H1 (cell line): Measurements from ENCODE around the gene GIT1. TPM values are rescaled to one million over a fixed set of nuclear protein-coding genes. Genes with fewer than 3 reads are reported as not detected.

ENCODE experiments used
- CBX5 ChIP-seq: fragments of 300-800, 300-1000 bp; sonication (generic); IDR thresholded peaks from 2 replicates; pipeline ENCODE4 v1.7.1; 2016; ENCODE audit warnings: antibody characterized with exemption, low read length, low read depth
- CTBP2 ChIP-seq: IDR thresholded peaks from 2 replicates; pipeline ENCODE4 v1.7.0; 2011; ENCODE audit warnings: borderline replicate concordance, mild to moderate bottlenecking, moderate library complexity, mixed read lengths, low read length; ENCODE audit not compliant: insufficient read depth, insufficient read length
- NANOG ChIP-seq: IDR thresholded peaks from 2 replicates; pipeline ENCODE4 v1.6.1; 2011; ENCODE audit warnings: low read length, low read depth, mild to moderate bottlenecking, inconsistent platforms; ENCODE audit not compliant: insufficient read depth, poor library complexity, severe bottlenecking
- PHF8 ChIP-seq: fragments of 200-600 bp; sonication (generic); conservative IDR thresholded peaks from 2 replicates; pipeline ENCODE4 v1.7.1; 2012; ENCODE audit warnings: low read depth, mild to moderate bottlenecking, inconsistent platforms, low read length, moderate library complexity
- RBBP5 ChIP-seq: IDR thresholded peaks from 2 replicates; pipeline ENCODE4 v1.7.1; 2012; ENCODE audit warnings: low read depth, mild to moderate bottlenecking, inconsistent platforms, low read length, moderate library complexity, borderline replicate concordance
- YY1 ChIP-seq: IDR thresholded peaks from 2 replicates; pipeline ENCODE4 v1.6.1; 2011; ENCODE audit warnings: low read depth, mild to moderate bottlenecking, low read length
- ZNF274 ChIP-seq: IDR thresholded peaks from 2 replicates; pipeline ENCODE4 v1.7.0; 2012; ENCODE audit warnings: low read length, borderline replicate concordance; ENCODE audit errors: extremely low read depth
- polyA plus RNA-seq, 7 experiments: library from polyadenylated mRNA; depleted of rRNA in 3 of 7; stranded (reverse) in 5 of 7; unstranded in 2 of 7; fragments of >200 nt in 5 of 7; fragments of 200-250 nt in 2 of 7; gene quantifications; 1 replicate in 5 of 7; 2 replicates in 1 of 7; 4 replicates in 1 of 7; pipeline versions ENCODE4 v1.2.1 to v1.2.3, GENCODE V29; 2011 to 2013; ENCODE audit warnings: missing spikeins in 2 of 7, mixed read lengths in 2 of 7
- total RNA-seq: library from RNA; stranded (reverse); fragmentation: NEBNext Ultra II Directional; extraction: Animal tissue kit (Norgen Biotek cat#: 25700); gene quantifications from 2 replicates; pipeline ENCODE4 v1.2.1, GENCODE V29; 2021
- TF ChIP-seq, protein P1 (sequence below): fragments of 300-600 bp; sonication (generic); IDR thresholded peaks from 2 replicates; pipeline ENCODE4 v1.7.1; 2012; ENCODE audit warnings: low read length, moderate library complexity, mild to moderate bottlenecking, inconsistent platforms; ENCODE audit not compliant: insufficient replicate concordance
- TF ChIP-seq, protein P2 (sequence below): IDR thresholded peaks from 2 replicates; pipeline ENCODE4 v1.6.1; 2011; ENCODE audit warnings: low read depth, mild to moderate bottlenecking, low read length; ENCODE audit not compliant: insufficient read depth

The GIT1 gene
- total and polyA plus RNA-seq, 2 of the 8 experiments (the other 6 are each of a cell fraction or from before 2014, with no cell fraction given): 62.4 to 63.0 TPM

DNA sequence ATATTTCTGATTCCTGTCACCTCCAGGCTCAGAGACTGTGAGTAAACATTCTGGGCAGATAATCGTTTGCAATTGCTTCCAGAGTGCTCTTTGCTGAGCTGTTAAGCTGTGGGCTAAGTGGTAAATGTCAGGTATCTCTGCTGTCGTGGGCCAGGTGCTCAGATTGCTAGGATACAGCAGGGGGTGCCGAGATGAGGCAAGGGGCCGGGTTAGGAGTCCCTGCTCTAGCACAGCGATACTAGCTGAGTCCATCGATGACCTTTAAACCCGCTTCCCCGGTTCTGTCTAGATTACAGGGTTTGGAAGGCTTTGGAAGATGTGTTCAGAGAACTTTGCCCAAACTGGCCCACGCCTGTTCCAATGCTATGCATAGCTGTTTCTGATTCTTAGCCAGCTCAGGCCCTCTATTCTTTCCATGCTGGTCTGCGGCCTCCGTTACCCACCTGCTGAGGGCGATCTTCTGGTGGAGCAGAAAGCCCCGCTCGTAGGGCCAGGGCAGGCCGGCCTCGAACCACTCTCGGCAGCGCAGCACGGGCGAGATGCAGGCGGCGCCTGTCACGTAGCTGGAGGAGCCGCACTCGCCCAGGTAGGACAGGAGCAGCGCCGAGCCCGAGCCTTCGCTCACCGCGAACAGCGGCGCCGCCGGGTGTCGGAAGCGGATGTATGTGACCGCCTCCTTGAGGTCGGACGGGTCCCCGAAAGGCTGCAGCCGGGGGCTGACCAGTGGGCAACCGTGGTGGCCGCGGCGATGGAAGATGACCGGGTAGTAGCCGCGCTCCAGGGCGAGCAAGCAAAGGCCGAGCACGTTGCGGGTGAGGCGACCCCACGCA lies 23.6 kb downstream of the GIT1 start (continued):
- TF ChIP-seq, protein P1, sequence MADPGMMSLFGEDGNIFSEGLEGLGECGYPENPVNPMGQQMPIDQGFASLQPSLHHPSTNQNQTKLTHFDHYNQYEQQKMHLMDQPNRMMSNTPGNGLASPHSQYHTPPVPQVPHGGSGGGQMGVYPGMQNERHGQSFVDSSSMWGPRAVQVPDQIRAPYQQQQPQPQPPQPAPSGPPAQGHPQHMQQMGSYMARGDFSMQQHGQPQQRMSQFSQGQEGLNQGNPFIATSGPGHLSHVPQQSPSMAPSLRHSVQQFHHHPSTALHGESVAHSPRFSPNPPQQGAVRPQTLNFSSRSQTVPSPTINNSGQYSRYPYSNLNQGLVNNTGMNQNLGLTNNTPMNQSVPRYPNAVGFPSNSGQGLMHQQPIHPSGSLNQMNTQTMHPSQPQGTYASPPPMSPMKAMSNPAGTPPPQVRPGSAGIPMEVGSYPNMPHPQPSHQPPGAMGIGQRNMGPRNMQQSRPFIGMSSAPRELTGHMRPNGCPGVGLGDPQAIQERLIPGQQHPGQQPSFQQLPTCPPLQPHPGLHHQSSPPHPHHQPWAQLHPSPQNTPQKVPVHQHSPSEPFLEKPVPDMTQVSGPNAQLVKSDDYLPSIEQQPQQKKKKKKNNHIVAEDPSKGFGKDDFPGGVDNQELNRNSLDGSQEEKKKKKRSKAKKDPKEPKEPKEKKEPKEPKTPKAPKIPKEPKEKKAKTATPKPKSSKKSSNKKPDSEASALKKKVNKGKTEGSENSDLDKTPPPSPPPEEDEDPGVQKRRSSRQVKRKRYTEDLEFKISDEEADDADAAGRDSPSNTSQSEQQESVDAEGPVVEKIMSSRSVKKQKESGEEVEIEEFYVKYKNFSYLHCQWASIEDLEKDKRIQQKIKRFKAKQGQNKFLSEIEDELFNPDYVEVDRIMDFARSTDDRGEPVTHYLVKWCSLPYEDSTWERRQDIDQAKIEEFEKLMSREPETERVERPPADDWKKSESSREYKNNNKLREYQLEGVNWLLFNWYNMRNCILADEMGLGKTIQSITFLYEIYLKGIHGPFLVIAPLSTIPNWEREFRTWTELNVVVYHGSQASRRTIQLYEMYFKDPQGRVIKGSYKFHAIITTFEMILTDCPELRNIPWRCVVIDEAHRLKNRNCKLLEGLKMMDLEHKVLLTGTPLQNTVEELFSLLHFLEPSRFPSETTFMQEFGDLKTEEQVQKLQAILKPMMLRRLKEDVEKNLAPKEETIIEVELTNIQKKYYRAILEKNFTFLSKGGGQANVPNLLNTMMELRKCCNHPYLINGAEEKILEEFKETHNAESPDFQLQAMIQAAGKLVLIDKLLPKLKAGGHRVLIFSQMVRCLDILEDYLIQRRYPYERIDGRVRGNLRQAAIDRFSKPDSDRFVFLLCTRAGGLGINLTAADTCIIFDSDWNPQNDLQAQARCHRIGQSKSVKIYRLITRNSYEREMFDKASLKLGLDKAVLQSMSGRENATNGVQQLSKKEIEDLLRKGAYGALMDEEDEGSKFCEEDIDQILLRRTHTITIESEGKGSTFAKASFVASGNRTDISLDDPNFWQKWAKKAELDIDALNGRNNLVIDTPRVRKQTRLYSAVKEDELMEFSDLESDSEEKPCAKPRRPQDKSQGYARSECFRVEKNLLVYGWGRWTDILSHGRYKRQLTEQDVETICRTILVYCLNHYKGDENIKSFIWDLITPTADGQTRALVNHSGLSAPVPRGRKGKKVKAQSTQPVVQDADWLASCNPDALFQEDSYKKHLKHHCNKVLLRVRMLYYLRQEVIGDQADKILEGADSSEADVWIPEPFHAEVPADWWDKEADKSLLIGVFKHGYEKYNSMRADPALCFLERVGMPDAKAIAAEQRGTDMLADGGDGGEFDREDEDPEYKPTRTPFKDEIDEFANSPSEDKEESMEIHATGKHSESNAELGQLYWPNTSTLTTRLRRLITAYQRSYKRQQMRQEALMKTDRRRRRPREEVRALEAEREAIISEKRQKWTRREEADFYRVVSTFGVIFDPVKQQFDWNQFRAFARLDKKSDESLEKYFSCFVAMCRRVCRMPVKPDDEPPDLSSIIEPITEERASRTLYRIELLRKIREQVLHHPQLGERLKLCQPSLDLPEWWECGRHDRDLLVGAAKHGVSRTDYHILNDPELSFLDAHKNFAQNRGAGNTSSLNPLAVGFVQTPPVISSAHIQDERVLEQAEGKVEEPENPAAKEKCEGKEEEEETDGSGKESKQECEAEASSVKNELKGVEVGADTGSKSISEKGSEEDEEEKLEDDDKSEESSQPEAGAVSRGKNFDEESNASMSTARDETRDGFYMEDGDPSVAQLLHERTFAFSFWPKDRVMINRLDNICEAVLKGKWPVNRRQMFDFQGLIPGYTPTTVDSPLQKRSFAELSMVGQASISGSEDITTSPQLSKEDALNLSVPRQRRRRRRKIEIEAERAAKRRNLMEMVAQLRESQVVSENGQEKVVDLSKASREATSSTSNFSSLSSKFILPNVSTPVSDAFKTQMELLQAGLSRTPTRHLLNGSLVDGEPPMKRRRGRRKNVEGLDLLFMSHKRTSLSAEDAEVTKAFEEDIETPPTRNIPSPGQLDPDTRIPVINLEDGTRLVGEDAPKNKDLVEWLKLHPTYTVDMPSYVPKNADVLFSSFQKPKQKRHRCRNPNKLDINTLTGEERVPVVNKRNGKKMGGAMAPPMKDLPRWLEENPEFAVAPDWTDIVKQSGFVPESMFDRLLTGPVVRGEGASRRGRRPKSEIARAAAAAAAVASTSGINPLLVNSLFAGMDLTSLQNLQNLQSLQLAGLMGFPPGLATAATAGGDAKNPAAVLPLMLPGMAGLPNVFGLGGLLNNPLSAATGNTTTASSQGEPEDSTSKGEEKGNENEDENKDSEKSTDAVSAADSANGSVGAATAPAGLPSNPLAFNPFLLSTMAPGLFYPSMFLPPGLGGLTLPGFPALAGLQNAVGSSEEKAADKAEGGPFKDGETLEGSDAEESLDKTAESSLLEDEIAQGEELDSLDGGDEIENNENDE: no peak
- no peak for TF ChIP-seq YY1
- no peak for TF ChIP-seq CBX5
- TF ChIP-seq CTBP2: no peak
- no peak for TF ChIP-seq NANOG
- TF ChIP-seq ZNF274: no peak
- TF ChIP-seq PHF8: no peak
- TF ChIP-seq, protein P2, sequence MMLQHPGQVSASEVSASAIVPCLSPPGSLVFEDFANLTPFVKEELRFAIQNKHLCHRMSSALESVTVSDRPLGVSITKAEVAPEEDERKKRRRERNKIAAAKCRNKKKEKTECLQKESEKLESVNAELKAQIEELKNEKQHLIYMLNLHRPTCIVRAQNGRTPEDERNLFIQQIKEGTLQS: no peak
- no peak for TF ChIP-seq RBBP5
